Body of pancreas (tissue), 2 donors: ENCODE measurements around the gene SLC35G1. TPM values are rescaled to one million over a fixed set of nuclear protein-coding genes. Genes with fewer than 3 reads are reported as not detected.

Experiments used
- total RNA-seq, 2 donors: library from RNA; depleted of rRNA; stranded (reverse); fragments of >200 nt; gene quantifications; one replicate each; pipeline ENCODE4 v1.1.0, GENCODE V29; 2016

Gene SLC35G1
- total RNA-seq, 2 donors from 2014 or later: 7.0 to 24.1 TPM

Other genes with a start within 250 kb of the SLC35G1 start
- gene FRA10AC1, start 191.4 kb upstream of the SLC35G1 start, total RNA-seq: 10 to 100 TPM; 20.0 to 23.7 TPM
- not detected for gene LGI1, start 136.0 kb upstream of the SLC35G1 start, total RNA-seq
- gene PLCE1, start 100.0 kb downstream of the SLC35G1 start, total RNA-seq: 1 to 10 TPM; 3.9 to 5.3 TPM